ENCODE data around the gene VPS26C.

The VPS26C gene

GRCh38 chr21:37207441-37208009 lies 59.6 kb downstream of the VPS26C start:
- H3K36me3 ChIP-seq (ENCODE audit: control insufficient read depth, low read length), result no peaks in the 10 kb centered on the region; the same call in 1 of the 2 replicates
- peaks cover 3% of the 10 kb centered on the region; the same call in 1 of the 2 replicates for H3K9me3 ChIP-seq (ENCODE audit: control insufficient read depth, insufficient read depth, low read length)
- no peak overlapping the region for H3K27ac ChIP-seq (ENCODE audit: low read depth, low read length)
- TF ChIP-seq CTCF (IDR thresholded peaks at IDR 0.05; ENCODE audit: low read depth, low read length, poor library complexity, severe bottlenecking) (no peak), EZH2phosphoT487 (IDR thresholded peaks at IDR 0.05; ENCODE audit: borderline replicate concordance, low read length) (no peak)
- H4K20me1 ChIP-seq (ENCODE audit: control insufficient read depth, insufficient read depth, low read depth, low read length), result no peaks in the 10 kb centered on the region
- no peaks in the 10 kb centered on the region; the same call in 1 of the 2 replicates for H3F3A ChIP-seq (ENCODE audit: control insufficient read depth, insufficient read depth)
- H3K4me2 ChIP-seq (ENCODE audit: low read length), result no peak overlapping the region
- no peaks in the 10 kb centered on the region for H3K27me3 ChIP-seq (ENCODE audit: control insufficient read depth, low read length)
- H3K4me3 ChIP-seq (ENCODE audit: low read length), result no peak overlapping the region
- no peaks in the 10 kb centered on the region for H3K9me2 ChIP-seq (replicated peaks; ENCODE audit: control insufficient read depth, low read length)
- peaks cover 31% of the 10 kb centered on the region for H3K4me1 ChIP-seq (ENCODE audit: control insufficient read depth, low read length)
- H3K79me2 ChIP-seq (ENCODE audit: control insufficient read depth, low read length), result no peaks in the 10 kb centered on the region

DNA sequence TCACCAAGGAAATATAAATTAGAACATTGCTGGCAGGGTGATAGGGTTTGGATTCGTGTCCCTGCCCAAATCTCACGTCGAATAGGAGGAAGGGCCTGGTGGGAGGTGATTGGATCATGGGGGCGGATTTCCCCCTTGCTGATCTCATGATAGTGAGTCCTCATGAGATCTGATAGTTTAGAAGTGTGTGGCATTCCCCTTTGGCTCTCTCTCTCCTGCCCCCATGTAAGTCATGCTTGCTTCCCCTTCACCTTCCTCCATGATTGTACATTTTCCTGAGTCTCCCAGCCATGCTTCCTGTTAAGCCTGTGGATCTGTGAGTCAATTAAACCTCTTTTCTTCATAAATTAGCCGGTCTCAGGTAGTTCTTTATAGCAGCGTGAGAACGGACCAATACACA lies 60.6 kb downstream of the VPS26C start:
- Histone ChIP-seq H3K4me1 (ENCODE audit: control insufficient read depth, low read length) (peaks cover 31% of the 10 kb centered on the region), H3K27ac (ENCODE audit: low read depth, low read length) (no peak overlapping the region), H3K4me2 (ENCODE audit: low read length) (no peak overlapping the region), H3K36me3 (ENCODE audit: control insufficient read depth, low read length) (peaks cover 8% of the 10 kb centered on the region), H3K27me3 (ENCODE audit: control insufficient read depth, low read length) (no peaks in the 10 kb centered on the region), H3K4me3 (ENCODE audit: low read length) (no peak overlapping the region), H3K9me2 (replicated peaks; ENCODE audit: control insufficient read depth, low read length) (no peaks in the 10 kb centered on the region), H3K9me3 (ENCODE audit: control insufficient read depth, insufficient read depth, low read length) (peaks cover 1% of the 10 kb centered on the region; the same call in 1 of the 2 replicates), H3F3A (ENCODE audit: control insufficient read depth, insufficient read depth) (no peaks in the 10 kb centered on the region; the same call in 1 of the 2 replicates), H4K20me1 (ENCODE audit: control insufficient read depth, insufficient read depth, low read depth, low read length) (no peaks in the 10 kb centered on the region), H3K79me2 (ENCODE audit: control insufficient read depth, low read length) (no peaks in the 10 kb centered on the region)
- TF ChIP-seq EZH2phosphoT487 (IDR thresholded peaks at IDR 0.05; ENCODE audit: borderline replicate concordance, low read length), result no peak
- TF ChIP-seq CTCF (IDR thresholded peaks at IDR 0.05; ENCODE audit: low read depth, low read length, poor library complexity, severe bottlenecking), result no peak

DNA sequence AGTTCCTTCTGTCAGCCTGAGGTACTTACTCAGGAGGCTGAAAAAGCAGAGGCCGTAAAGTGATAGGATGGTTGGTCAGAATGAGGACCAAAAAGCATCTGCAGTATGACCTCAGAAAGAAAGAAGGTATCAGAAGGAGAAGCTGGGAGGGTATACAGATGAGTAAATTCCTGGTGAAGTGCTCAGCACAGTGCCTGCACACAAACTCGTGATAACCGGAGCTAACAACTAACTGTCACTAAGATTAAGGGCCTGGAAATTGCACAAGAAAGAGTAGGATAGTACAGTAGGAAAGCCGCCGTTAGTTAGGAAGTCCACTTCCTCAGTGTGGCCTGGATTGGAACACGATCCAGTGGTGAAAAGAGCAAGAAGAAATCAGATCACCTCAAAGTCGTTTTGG lies 62.6 kb downstream of the VPS26C start:
- H3K27ac ChIP-seq (ENCODE audit: low read depth, low read length), result no peak overlapping the region
- no peak overlapping the region for H3K4me2 ChIP-seq (ENCODE audit: low read length)
- no peaks in the 10 kb centered on the region for H3F3A ChIP-seq (ENCODE audit: control insufficient read depth, insufficient read depth)
- peaks cover 24% of the 10 kb centered on the region for H3K36me3 ChIP-seq (ENCODE audit: control insufficient read depth, low read length)
- no peaks in the 10 kb centered on the region for H4K20me1 ChIP-seq (ENCODE audit: control insufficient read depth, insufficient read depth, low read depth, low read length)
- no peaks in the 10 kb centered on the region for H3K9me2 ChIP-seq (replicated peaks; ENCODE audit: control insufficient read depth, low read length)
- H3K4me1 ChIP-seq (ENCODE audit: control insufficient read depth, low read length), result peaks cover 22% of the 10 kb centered on the region
- H3K4me3 ChIP-seq (ENCODE audit: low read length), result no peak overlapping the region
- no peaks in the 10 kb centered on the region for H3K79me2 ChIP-seq (ENCODE audit: control insufficient read depth, low read length)
- H3K9me3 ChIP-seq (ENCODE audit: control insufficient read depth, insufficient read depth, low read length), result no peaks in the 10 kb centered on the region
- H3K27me3 ChIP-seq (ENCODE audit: control insufficient read depth, low read length), result no peaks in the 10 kb centered on the region
- no peak for TF ChIP-seq EZH2phosphoT487 (IDR thresholded peaks at IDR 0.05; ENCODE audit: borderline replicate concordance, low read length)
- TF ChIP-seq CTCF (IDR thresholded peaks at IDR 0.05; ENCODE audit: low read depth, low read length, poor library complexity, severe bottlenecking), result no peak
